Esophagus muscularis mucosa (tissue), 3 donors: Measurements from ENCODE around the gene RNF145.

Experiments
- POLR2AphosphoS5 ChIP-seq, 2 donors: sonication (generic); formaldehyde crosslinking; IDR thresholded peaks; one replicate each; pipeline ENCODE4 v1.6.1; 2017; ENCODE audit warnings: antibody characterized with exemption in 2 of 2
- TF ChIP-seq, protein P1 (sequence below), 3 experiments: fragments of 200-600 bp in 2 of 3; fragments of 450-650 bp in 1 of 3; sonication (generic) in 2 of 3; IDR thresholded peaks; one replicate each; pipeline ENCODE4 v1.5.1; 2017 to 2019; ENCODE audit warnings: antibody characterized with exemption in 3 of 3, mild to moderate bottlenecking in 2 of 3, moderate library complexity in 1 of 3

DNA sequence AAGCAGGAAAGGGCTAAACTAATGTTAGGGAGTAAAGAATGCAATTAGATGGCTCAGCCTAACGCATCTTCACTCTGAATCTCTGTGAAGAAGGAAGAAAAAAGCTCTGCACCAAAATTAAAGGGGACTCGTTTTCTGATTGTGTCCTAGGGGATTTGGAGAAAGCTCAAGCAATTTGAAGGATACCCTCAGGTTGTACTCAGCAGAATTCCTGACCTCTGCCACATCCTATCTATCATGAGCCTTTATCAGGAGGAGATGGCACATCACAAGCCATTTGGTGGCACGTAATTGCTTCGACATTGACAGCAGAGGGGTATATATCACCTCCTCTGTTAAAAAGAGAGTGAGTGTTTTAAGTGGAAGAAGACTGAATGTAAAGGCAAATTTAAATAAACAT is 77.4 kb downstream of the RNF145 start:
- TF ChIP-seq, protein P1, sequence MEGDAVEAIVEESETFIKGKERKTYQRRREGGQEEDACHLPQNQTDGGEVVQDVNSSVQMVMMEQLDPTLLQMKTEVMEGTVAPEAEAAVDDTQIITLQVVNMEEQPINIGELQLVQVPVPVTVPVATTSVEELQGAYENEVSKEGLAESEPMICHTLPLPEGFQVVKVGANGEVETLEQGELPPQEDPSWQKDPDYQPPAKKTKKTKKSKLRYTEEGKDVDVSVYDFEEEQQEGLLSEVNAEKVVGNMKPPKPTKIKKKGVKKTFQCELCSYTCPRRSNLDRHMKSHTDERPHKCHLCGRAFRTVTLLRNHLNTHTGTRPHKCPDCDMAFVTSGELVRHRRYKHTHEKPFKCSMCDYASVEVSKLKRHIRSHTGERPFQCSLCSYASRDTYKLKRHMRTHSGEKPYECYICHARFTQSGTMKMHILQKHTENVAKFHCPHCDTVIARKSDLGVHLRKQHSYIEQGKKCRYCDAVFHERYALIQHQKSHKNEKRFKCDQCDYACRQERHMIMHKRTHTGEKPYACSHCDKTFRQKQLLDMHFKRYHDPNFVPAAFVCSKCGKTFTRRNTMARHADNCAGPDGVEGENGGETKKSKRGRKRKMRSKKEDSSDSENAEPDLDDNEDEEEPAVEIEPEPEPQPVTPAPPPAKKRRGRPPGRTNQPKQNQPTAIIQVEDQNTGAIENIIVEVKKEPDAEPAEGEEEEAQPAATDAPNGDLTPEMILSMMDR (IDR thresholded peaks at IDR 0.05), result no peak
- TF ChIP-seq POLR2AphosphoS5 (IDR thresholded peaks at IDR 0.05), result no peak
